GM19099 (cell line): ENCODE measurements around the gene TNFAIP2.

ENCODE experiments used
- POLR2A ChIP-seq: IDR thresholded peaks from 3 replicates; pipeline ENCODE4 v1.6.1; 2011; ENCODE audit warnings: low read depth; ENCODE audit not compliant: insufficient read length; ENCODE audit errors: extremely low read depth

TNFAIP2 gene

DNA sequence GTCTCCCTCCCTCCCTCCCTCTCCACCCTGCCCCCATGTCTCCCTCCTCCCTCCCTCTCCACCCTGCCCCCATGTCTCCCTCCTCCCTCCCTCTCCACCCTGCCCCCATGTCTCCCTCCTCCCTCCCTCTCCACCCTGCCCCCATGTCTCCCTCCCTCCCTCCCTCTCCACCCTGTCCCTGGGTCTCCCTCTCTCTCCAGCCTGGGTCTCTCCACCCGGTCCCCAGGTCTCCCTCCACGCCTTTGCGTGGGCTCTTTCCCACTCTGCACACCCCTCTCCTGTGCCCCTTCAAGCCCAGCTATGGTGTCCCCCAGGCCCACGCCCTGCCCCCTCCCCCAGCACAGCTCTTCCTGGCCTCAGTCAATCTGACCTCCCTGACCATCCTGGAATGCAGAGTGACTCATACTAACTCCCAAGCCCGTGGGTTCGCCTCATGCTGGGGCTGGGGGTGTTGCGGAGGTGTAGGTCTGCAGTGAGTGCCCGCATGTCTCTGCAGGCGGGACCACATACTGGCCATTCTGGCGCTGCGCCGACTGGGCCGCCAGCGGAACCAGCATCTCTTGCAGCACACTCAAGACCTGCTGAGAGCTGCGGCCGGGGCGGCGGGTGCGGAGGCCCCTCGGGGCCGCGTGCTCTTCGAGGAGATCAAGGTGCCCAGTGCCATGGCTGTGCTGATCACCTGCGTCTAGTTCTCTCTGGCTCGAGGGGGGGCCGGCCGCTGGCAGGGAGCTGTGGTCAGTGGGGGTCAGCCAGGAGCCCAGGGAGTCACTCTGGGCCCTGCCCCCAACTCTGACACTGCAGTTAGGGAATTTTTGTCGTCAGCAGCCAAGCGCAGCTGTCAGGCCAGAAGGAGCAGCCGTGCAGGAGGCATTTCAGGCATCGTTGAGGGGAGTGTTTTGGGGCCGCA is 13.5 kb upstream of the TNFAIP2 start:
- no peak for TF ChIP-seq POLR2A

- no peak for TF ChIP-seq POLR2A
These were observed 12.5 kb upstream of the TNFAIP2 start for GRCh38 chr14:103110681-103111231.

GRCh38 chr14:103111232-103111868 is 11.9 kb upstream of the TNFAIP2 start:
- TF ChIP-seq POLR2A: no peak

GRCh38 chr14:103112400-103113243 is 10.6 kb upstream of the TNFAIP2 start:
- no peak for TF ChIP-seq POLR2A

- TF ChIP-seq POLR2A: no peak
These were observed 10.0 kb upstream of the TNFAIP2 start for GRCh38 chr14:103113303-103113702.

- TF ChIP-seq POLR2A: no peak
These were observed 9.5 kb upstream of the TNFAIP2 start for GRCh38 chr14:103113774-103114173.

- no peak for TF ChIP-seq POLR2A
These were observed 7.3 kb upstream of the TNFAIP2 start for GRCh38 chr14:103115845-103116572.

DNA sequence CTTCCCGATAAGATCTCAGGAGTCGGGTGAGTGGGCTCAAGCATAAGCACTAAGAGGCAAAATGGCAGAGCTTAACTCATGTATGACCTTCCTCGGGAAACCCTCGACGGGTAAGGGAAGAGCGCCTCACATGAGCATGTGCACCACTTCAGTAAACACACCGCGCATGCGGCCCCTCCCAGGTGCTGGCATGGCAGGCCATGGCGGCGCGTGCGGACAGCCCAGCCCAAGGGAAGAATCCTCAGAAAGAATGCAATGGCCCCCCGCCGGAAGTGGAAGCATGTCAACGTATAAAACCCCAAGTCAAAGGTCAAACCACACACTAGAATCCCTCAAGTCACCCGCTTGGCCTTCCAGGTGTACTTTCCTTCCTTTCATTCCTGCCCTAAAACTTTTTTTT is 6.6 kb upstream of the TNFAIP2 start:
- no peak for TF ChIP-seq POLR2A

GRCh38 chr14:103118018-103118662 is 5.1 kb upstream of the TNFAIP2 start:
- no peak for TF ChIP-seq POLR2A

DNA sequence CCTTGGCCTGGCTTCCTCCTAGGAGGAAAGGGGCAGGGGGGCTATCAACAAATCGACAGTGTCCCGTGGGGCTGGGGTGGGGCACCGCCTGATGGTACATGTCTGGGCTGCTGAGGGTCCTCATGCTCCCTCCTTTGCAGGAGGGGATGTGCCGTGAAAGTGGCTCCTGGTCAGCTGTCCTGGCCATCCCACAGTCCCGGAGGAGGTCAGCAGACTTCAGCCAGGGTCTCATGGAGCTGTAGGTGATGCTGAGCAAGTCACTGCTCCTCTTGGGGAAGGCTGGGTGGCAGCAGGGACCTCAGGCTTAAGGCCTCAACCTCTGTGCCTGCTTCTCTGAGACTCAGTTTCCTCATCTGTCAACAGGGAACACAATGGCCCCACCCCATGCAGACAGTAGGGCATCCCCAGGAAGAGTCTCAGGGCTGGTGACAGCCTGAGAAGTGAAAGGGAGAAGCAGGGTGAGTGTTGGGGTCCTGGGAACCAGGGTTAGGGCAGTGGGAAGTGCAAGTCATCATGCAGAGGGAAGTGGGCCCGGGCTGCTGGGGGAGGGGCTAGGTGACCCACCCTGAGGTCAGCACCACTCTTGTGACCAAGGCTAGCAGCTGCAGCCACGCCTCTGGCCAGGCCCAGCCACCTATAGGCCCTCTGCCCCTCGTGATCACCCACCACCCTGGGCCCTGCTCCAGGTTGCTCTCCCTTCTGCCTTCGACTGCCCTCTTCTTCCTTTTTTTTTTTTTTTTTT is 4.4 kb upstream of the TNFAIP2 start:
- no peak for TF ChIP-seq POLR2A

DNA sequence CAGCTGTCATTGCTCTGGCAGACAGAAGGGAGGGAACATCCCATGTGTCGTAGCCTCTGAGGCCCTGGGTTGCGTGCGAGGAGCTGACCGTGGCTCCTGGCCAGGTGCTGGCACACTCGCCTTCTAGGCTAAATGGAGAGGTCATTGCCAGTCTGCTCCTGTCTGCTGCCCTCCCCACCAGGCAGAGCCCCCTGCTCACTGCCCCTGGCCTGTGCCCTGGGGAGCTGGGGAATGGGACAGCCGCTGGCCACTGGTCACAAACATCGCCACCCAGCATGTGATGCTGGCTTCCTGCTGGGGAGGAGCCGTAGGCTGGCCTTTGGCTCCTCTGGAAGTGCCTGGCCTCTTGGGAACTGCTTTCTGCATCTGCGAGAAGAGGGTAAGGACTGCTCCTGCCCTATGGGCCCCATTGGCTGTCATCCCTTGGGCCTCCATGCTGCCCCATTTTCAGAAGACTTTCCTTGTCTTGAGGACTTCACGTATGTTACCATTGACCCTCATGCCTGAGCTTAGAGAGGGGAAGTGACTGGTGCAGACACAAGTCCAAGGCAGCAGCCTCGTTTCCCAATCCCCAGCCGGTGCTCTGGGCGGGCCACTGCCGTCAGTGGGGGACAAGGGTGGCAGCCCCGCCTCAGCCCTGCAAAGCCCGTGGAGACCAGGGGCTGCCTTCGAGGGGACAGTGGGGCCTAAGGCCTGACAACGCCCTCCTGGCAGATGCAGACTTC is 2.0 kb upstream of the TNFAIP2 start:
- TF ChIP-seq POLR2A: no peak

DNA sequence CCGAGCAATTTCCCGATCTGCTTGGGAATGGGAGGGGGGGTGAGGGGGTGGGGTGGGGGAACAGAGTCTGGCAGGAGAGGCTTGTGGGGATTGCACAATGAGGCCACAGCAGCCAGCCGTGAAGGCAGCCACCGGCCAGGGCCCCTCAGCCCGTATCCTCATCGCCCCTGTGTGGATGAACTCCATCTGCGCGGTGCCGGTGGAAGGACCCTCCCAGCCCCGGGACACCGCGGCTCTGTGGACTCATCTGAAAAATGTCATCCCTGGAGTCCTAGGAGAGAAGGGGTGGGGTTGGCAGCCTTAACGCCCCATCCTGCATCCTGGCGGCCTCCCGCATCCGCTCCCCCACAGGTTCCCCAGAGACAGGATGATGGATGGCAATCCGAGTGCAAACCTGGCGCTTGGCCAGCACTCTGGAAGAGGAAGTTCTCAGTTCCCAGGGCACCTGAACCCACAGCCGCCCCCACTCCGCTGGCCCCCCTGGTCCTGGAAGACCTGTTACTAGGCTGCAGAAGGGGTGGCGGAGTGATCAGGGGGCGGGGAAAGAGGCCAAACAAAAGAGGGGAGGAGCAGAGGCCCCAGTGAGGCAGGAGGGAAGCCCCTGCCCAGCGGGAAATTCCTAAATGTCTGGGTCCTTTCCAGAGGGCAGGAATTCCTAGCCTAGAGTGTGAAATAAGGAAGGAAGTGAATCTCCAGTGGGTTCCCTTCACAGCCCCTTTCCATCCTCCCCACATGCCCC is 1.2 kb upstream of the TNFAIP2 start:
- no peak for TF ChIP-seq POLR2A
